ENCODE data around the gene SNRK.

DNA sequence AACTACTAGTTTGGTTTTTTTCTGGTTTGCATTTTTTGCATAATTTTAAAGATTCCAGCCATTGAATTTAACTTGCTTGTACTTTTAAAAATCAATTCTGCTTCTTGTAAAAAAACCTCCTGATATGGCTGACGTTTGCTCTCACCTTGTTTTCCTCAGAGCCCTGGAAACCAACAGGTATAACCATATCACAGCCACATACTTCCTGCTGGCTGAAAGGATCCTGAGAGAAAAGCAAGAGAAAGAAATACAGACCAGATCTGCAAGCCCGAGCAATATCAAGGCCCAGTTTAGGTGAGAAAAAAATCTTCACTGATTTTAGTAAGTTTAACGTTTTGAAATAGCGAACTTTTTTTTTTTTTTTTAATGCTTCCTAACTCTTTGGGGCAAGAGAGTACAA is 56.8 kb downstream of the SNRK start:
- no peak for TF ChIP-seq TAF1 (IDR thresholded peaks at IDR 0.05; ENCODE audit: borderline replicate concordance, insufficient read depth, low read length)
- TF ChIP-seq SIN3A (IDR thresholded peaks at IDR 0.05; ENCODE audit: borderline replicate concordance, insufficient read depth, low read length), result no peak
- TF ChIP-seq, protein P1, sequence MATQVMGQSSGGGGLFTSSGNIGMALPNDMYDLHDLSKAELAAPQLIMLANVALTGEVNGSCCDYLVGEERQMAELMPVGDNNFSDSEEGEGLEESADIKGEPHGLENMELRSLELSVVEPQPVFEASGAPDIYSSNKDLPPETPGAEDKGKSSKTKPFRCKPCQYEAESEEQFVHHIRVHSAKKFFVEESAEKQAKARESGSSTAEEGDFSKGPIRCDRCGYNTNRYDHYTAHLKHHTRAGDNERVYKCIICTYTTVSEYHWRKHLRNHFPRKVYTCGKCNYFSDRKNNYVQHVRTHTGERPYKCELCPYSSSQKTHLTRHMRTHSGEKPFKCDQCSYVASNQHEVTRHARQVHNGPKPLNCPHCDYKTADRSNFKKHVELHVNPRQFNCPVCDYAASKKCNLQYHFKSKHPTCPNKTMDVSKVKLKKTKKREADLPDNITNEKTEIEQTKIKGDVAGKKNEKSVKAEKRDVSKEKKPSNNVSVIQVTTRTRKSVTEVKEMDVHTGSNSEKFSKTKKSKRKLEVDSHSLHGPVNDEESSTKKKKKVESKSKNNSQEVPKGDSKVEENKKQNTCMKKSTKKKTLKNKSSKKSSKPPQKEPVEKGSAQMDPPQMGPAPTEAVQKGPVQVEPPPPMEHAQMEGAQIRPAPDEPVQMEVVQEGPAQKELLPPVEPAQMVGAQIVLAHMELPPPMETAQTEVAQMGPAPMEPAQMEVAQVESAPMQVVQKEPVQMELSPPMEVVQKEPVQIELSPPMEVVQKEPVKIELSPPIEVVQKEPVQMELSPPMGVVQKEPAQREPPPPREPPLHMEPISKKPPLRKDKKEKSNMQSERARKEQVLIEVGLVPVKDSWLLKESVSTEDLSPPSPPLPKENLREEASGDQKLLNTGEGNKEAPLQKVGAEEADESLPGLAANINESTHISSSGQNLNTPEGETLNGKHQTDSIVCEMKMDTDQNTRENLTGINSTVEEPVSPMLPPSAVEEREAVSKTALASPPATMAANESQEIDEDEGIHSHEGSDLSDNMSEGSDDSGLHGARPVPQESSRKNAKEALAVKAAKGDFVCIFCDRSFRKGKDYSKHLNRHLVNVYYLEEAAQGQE (IDR thresholded peaks at IDR 0.05; ENCODE audit: insufficient read depth in 1 of 2, low read depth in 2 of 2, low read length in 2 of 2), result no peak

Measured in PFSK-1 (cell line).